ENCODE data around the gene CRIP3.

DNA sequence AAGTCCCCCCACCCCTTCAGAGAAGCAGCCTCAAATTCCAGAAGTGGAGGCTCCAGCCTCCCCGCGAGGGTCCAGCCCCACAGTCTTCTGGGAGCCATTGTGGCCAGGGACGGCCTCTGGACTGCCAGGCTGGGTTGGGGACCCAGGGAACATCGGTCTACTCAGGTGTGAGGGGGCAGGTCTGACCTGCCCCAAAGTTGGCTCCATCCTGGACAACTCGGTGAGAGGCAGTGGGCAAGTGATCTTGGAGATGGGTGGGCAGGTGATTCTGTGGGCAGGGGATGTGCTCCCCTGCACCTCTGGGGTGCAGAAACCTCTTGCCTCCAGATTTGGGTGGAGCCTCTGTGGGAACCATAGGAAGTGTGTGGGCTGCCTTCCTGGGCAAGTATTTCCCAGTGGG lies 22.8 kb downstream of the CRIP3 start:
- TF ChIP-seq, protein P1, sequence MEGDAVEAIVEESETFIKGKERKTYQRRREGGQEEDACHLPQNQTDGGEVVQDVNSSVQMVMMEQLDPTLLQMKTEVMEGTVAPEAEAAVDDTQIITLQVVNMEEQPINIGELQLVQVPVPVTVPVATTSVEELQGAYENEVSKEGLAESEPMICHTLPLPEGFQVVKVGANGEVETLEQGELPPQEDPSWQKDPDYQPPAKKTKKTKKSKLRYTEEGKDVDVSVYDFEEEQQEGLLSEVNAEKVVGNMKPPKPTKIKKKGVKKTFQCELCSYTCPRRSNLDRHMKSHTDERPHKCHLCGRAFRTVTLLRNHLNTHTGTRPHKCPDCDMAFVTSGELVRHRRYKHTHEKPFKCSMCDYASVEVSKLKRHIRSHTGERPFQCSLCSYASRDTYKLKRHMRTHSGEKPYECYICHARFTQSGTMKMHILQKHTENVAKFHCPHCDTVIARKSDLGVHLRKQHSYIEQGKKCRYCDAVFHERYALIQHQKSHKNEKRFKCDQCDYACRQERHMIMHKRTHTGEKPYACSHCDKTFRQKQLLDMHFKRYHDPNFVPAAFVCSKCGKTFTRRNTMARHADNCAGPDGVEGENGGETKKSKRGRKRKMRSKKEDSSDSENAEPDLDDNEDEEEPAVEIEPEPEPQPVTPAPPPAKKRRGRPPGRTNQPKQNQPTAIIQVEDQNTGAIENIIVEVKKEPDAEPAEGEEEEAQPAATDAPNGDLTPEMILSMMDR (IDR thresholded peaks at IDR 0.05) = no peak
- TF ChIP-seq POLR2A (IDR thresholded peaks at IDR 0.05) = no peak

Data from esophagus squamous epithelium (tissue), 4 donors.